GM23338 (cell line): ENCODE data around the gene SLC2A11. TPM values are rescaled to one million over a fixed set of nuclear protein-coding genes. Genes with fewer than 3 reads are reported as not detected.

ENCODE experiments used
- ATAC-seq: fragments of 200-7000 bp; cut with Tn5 transposase; 3 replicates; pipeline ENCODE4 v1.9.1; 2020
- DNase-seq: peaks from one replicate; pipeline ENCODE4 v3.0.0-alpha.2; 2015; ENCODE audit warnings: low spot score
- H2AFZ ChIP-seq: fragments of 200-600 bp; sonication (generic); 2 replicates; pipeline ENCODE4 v1.8.0; 2016; ENCODE audit warnings: antibody characterized with exemption, mild to moderate bottlenecking, moderate library complexity
- H3F3A ChIP-seq: fragments of 200-600 bp; sonication (generic); replicated peaks from 2 replicates; pipeline ENCODE4 v1.8.0; 2017; ENCODE audit warnings: antibody characterized with exemption, mixed run types, low read depth
- H3K27ac ChIP-seq: fragments of 200-600 bp; sonication (generic); 2 replicates; pipeline ENCODE4 v1.6.1; 2016; ENCODE audit warnings: low read depth
- H3K27me3 ChIP-seq: fragments of 200-600 bp; sonication (generic); 2 replicates; pipeline ENCODE4 v1.8.0; 2016; ENCODE audit warnings: mild to moderate bottlenecking, mixed run types, moderate library complexity; ENCODE audit not compliant: insufficient read depth
- H3K36me3 ChIP-seq: fragments of 200-600 bp; sonication (generic); 2 replicates; pipeline ENCODE4 v1.8.0; 2016; ENCODE audit warnings: mild to moderate bottlenecking; ENCODE audit not compliant: insufficient read depth
- H3K4me1 ChIP-seq: fragments of 200-600 bp; sonication (generic); 2 replicates; pipeline ENCODE4 v1.8.0; 2016; ENCODE audit warnings: mild to moderate bottlenecking, moderate library complexity; ENCODE audit not compliant: insufficient read depth
- H3K4me2 ChIP-seq: fragments of 200-600 bp; sonication (generic); 2 replicates; pipeline ENCODE4 v1.7.1; 2017; ENCODE audit warnings: mixed run types
- H3K4me3 ChIP-seq: fragments of 200-600 bp; sonication (generic); 2 replicates; pipeline ENCODE4 v1.6.1; 2016; ENCODE audit warnings: mixed run types
- H3K79me2 ChIP-seq: fragments of 200-600 bp; sonication (generic); replicated peaks from 2 replicates; pipeline ENCODE4 v1.8.0; 2017; ENCODE audit warnings: mild to moderate bottlenecking; ENCODE audit not compliant: insufficient read depth
- H3K9me2 ChIP-seq: fragments of 200-600 bp; sonication (generic); 2 replicates; pipeline ENCODE4 v1.8.0; 2017; ENCODE audit not compliant: insufficient read depth
- H4K20me1 ChIP-seq: fragments of 200-600 bp; sonication (generic); replicated peaks from 2 replicates; pipeline ENCODE4 v1.8.0; 2017; ENCODE audit warnings: mild to moderate bottlenecking; ENCODE audit not compliant: insufficient read depth
- H3K27ac Mint-ChIP-seq: 2 replicates; pipeline ENCODE4 v1.8.0; 2020; ENCODE audit warnings: inconsistent platforms, mild to moderate bottlenecking, moderate library complexity, mixed read lengths
- H3K27me3 Mint-ChIP-seq: 3 replicates; pipeline ENCODE4 v1.8.0; 2022; ENCODE audit warnings: low read depth, mild to moderate bottlenecking, moderate library complexity, mixed read lengths, inconsistent platforms; ENCODE audit not compliant: insufficient read depth, poor library complexity
- H3K36me3 Mint-ChIP-seq: 3 replicates; pipeline ENCODE4 v1.8.0; 2021; ENCODE audit warnings: low read depth, mild to moderate bottlenecking, inconsistent platforms, moderate library complexity, mixed read lengths
- H3K4me1 Mint-ChIP-seq: 3 replicates; pipeline ENCODE4 v1.8.0; 2020; ENCODE audit warnings: mild to moderate bottlenecking, inconsistent platforms, mixed read lengths
- H3K4me3 Mint-ChIP-seq: 3 replicates; pipeline ENCODE4 v1.8.0; 2021; ENCODE audit warnings: moderate library complexity, mild to moderate bottlenecking, inconsistent platforms, mixed read lengths
- H3K9me3 Mint-ChIP-seq: 3 replicates; pipeline ENCODE4 v1.8.0; 2020; ENCODE audit warnings: moderate library complexity, mild to moderate bottlenecking, inconsistent platforms, mixed read lengths
- CREB1 ChIP-seq: fragments of 250-450 bp; sonication (Bioruptor Pico); IDR thresholded peaks from 2 replicates; pipeline ENCODE4 v1.5.0; 2020; ENCODE audit warnings: low read depth, mild to moderate bottlenecking, moderate library complexity
- EZH2 ChIP-seq: fragments of 200-600 bp; sonication (generic); IDR thresholded peaks from one replicate; pipeline ENCODE4 v1.8.0; 2017; ENCODE audit warnings: antibody characterized with exemption, mild to moderate bottlenecking, low read depth; ENCODE audit not compliant: unreplicated experiment
- EZH2phosphoT487 ChIP-seq: fragments of 200-600 bp; sonication (generic); IDR thresholded peaks from one replicate; pipeline ENCODE4 v1.8.1; 2018; ENCODE audit warnings: antibody characterized with exemption; ENCODE audit not compliant: unreplicated experiment
- JUNB ChIP-seq: IDR thresholded peaks from one replicate; pipeline ENCODE4 v1.6.1; 2016; ENCODE audit warnings: antibody characterized with exemption; ENCODE audit not compliant: unreplicated experiment
- NANOG ChIP-seq: IDR thresholded peaks from 2 replicates; pipeline ENCODE4 v1.6.1; 2016; ENCODE audit warnings: antibody characterized with exemption, borderline replicate concordance
- POLR2AphosphoS5 ChIP-seq: IDR thresholded peaks from 2 replicates; pipeline ENCODE4 v1.6.1; 2016; ENCODE audit warnings: antibody characterized with exemption, low read depth
- STAT1 ChIP-seq: IDR thresholded peaks from one replicate; pipeline ENCODE4 v1.6.1; 2016; ENCODE audit warnings: antibody characterized with exemption; ENCODE audit not compliant: unreplicated experiment
- ZNF114 ChIP-seq: fragments of 250-450 bp; sonication (Bioruptor Pico); IDR thresholded peaks from 2 replicates; pipeline ENCODE4 v1.5.0; 2020; ENCODE audit warnings: mild to moderate bottlenecking, moderate library complexity
- ZNF331 ChIP-seq: fragments of 250-450 bp; sonication (Bioruptor Pico); IDR thresholded peaks from 2 replicates; pipeline ENCODE4 v1.5.0; 2020; ENCODE audit warnings: low read depth, mild to moderate bottlenecking, moderate library complexity
- polyA plus RNA-seq: library from polyadenylated mRNA; unstranded; fragments of >200 nt; fragmentation: Nextera tagmentation; extraction: Ambion mirVana; gene quantifications from 2 replicates; pipeline ENCODE4 v1.2.1, GENCODE V29; 2016
- total RNA-seq: library from RNA; depleted of rRNA; stranded (reverse); fragments of >200 nt; shearing (Covaris generic); gene quantifications from 2 replicates; pipeline ENCODE4 v1.2.3, GENCODE V29; 2014
- TF ChIP-seq, protein P1 (sequence below): fragments of 250-450 bp; sonication (Bioruptor Pico); IDR thresholded peaks from 2 replicates; pipeline ENCODE4 v1.5.0; 2020; ENCODE audit warnings: mild to moderate bottlenecking, moderate library complexity
- TF ChIP-seq, protein P2 (sequence below): IDR thresholded peaks from 2 replicates; pipeline ENCODE4 v1.6.1; 2016; ENCODE audit warnings: antibody characterized with exemption
- TF ChIP-seq, protein P3 (sequence below), 2 experiments: fragments of 200-600 bp in 1 of 2; sonication (generic) in 1 of 2; conservative IDR thresholded peaks; 2 replicates each; pipeline versions ENCODE4 v1.5.1 to v1.6.1; 2016 to 2017; ENCODE audit warnings: antibody characterized with exemption in 2 of 2, low read depth in 2 of 2, mild to moderate bottlenecking in 2 of 2, moderate library complexity in 1 of 2
- TF ChIP-seq, protein P4 (sequence below): IDR thresholded peaks from one replicate; pipeline ENCODE4 v1.6.1; 2018; ENCODE audit warnings: antibody characterized with exemption; ENCODE audit not compliant: unreplicated experiment

The SLC2A11 gene
- total and polyA plus RNA-seq, 2 experiments from 2014 or later = 7.1 to 21.8 TPM

DNA sequence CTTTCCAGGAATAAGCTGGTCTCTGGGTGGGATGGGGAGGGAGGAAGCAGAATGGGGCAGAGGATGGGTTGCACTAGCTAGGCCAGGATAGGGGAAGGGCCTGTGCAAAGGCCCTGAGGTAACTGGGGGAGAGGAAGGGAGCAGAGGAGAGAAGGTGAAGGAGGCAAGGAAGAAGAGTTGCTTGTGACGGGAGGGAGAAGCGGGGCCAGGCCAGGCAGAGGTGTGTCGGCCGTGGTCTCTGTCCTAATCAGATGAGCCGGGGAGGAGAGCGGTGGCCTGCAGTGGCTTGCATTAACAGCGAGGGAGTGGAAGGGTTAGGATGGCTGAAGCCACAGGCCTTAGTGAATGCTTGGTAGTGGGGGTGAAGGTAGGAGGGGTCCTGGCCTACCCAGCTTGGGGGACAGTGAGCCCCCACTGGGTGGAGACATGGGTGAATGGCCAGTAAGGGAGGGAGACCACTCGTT, 12.9 kb upstream of the SLC2A11 start:
- Mint-ChIP-seq H3K4me3 (no peak overlapping the region), H3K4me1 (peaks cover 37% of the 10 kb centered on the region)
- no peak overlapping the region for H3K27ac ChIP-seq

More for the DNA sequence above, 12.9 kb upstream of the SLC2A11 start:
- Histone ChIP-seq H2AFZ (no peak overlapping the region), H4K20me1 (no peaks in the 10 kb centered on the region), H3K4me3 (no peak overlapping the region), H3F3A (peaks cover 10% of the 10 kb centered on the region; the same call in 1 of the 2 replicates), H3K36me3 (no peaks in the 10 kb centered on the region), H3K4me1 (peaks cover 34% of the 10 kb centered on the region), H3K27me3 (no peaks in the 10 kb centered on the region), H3K79me2 (no peaks in the 10 kb centered on the region), H3K9me2 (no peaks in the 10 kb centered on the region), H3K4me2 (no peak overlapping the region)
- Mint-ChIP-seq H3K9me3 (no peaks in the 10 kb centered on the region), H3K27ac (no peak overlapping the region), H3K27me3 (peaks cover 40% of the 10 kb centered on the region), H3K36me3 (no peaks in the 10 kb centered on the region; the same call in 2 of the 3 replicates)
- DNase-seq = no peak
- no peak for ATAC-seq
- TF ChIP-seq NANOG = no peak
- TF ChIP-seq EZH2 = no peak
- TF ChIP-seq, protein P1, sequence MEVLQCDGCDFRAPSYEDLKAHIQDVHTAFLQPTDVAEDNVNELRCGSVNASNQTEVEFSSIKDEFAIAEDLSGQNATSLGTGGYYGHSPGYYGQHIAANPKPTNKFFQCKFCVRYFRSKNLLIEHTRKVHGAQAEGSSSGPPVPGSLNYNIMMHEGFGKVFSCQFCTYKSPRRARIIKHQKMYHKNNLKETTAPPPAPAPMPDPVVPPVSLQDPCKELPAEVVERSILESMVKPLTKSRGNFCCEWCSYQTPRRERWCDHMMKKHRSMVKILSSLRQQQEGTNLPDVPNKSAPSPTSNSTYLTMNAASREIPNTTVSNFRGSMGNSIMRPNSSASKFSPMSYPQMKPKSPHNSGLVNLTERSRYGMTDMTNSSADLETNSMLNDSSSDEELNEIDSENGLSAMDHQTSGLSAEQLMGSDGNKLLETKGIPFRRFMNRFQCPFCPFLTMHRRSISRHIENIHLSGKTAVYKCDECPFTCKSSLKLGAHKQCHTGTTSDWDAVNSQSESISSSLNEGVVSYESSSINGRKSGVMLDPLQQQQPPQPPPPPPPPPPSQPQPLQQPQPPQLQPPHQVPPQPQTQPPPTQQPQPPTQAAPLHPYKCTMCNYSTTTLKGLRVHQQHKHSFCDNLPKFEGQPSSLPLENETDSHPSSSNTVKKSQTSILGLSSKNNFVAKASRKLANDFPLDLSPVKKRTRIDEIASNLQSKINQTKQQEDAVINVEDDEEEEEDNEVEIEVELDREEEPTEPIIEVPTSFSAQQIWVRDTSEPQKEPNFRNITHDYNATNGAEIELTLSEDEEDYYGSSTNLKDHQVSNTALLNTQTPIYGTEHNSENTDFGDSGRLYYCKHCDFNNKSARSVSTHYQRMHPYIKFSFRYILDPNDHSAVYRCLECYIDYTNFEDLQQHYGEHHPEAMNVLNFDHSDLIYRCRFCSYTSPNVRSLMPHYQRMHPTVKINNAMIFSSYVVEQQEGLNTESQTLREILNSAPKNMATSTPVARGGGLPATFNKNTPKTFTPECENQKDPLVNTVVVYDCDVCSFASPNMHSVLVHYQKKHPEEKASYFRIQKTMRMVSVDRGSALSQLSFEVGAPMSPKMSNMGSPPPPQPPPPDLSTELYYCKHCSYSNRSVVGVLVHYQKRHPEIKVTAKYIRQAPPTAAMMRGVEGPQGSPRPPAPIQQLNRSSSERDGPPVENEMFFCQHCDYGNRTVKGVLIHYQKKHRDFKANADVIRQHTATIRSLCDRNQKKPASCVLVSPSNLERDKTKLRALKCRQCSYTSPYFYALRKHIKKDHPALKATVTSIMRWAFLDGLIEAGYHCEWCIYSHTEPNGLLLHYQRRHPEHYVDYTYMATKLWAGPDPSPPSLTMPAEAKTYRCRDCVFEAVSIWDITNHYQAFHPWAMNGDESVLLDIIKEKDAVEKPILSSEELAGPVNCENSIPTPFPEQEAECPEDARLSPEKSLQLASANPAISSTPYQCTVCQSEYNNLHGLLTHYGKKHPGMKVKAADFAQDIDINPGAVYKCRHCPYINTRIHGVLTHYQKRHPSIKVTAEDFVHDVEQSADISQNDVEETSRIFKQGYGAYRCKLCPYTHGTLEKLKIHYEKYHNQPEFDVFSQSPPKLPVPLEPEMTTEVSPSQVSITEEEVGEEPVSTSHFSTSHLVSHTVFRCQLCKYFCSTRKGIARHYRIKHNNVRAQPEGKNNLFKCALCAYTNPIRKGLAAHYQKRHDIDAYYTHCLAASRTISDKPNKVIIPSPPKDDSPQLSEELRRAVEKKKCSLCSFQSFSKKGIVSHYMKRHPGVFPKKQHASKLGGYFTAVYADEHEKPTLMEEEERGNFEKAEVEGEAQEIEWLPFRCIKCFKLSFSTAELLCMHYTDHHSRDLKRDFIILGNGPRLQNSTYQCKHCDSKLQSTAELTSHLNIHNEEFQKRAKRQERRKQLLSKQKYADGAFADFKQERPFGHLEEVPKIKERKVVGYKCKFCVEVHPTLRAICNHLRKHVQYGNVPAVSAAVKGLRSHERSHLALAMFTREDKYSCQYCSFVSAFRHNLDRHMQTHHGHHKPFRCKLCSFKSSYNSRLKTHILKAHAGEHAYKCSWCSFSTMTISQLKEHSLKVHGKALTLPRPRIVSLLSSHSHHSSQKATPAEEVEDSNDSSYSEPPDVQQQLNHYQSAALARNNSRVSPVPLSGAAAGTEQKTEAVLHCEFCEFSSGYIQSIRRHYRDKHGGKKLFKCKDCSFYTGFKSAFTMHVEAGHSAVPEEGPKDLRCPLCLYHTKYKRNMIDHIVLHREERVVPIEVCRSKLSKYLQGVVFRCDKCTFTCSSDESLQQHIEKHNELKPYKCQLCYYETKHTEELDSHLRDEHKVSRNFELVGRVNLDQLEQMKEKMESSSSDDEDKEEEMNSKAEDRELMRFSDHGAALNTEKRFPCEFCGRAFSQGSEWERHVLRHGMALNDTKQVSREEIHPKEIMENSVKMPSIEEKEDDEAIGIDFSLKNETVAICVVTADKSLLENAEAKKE (CRISPR knock-in tag) = no peak
- TF ChIP-seq CREB1 (CRISPR knock-in tag) = no peak
- no peak for TF ChIP-seq JUNB
- no peak for TF ChIP-seq ZNF114 (CRISPR knock-in tag)
- no peak for TF ChIP-seq STAT1
- TF ChIP-seq POLR2AphosphoS5 = no peak
- TF ChIP-seq EZH2phosphoT487 = no peak
- no peak for TF ChIP-seq ZNF331 (CRISPR knock-in tag)
- TF ChIP-seq, protein P2, sequence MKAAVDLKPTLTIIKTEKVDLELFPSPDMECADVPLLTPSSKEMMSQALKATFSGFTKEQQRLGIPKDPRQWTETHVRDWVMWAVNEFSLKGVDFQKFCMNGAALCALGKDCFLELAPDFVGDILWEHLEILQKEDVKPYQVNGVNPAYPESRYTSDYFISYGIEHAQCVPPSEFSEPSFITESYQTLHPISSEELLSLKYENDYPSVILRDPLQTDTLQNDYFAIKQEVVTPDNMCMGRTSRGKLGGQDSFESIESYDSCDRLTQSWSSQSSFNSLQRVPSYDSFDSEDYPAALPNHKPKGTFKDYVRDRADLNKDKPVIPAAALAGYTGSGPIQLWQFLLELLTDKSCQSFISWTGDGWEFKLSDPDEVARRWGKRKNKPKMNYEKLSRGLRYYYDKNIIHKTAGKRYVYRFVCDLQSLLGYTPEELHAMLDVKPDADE = no peak
- TF ChIP-seq, protein P3, sequence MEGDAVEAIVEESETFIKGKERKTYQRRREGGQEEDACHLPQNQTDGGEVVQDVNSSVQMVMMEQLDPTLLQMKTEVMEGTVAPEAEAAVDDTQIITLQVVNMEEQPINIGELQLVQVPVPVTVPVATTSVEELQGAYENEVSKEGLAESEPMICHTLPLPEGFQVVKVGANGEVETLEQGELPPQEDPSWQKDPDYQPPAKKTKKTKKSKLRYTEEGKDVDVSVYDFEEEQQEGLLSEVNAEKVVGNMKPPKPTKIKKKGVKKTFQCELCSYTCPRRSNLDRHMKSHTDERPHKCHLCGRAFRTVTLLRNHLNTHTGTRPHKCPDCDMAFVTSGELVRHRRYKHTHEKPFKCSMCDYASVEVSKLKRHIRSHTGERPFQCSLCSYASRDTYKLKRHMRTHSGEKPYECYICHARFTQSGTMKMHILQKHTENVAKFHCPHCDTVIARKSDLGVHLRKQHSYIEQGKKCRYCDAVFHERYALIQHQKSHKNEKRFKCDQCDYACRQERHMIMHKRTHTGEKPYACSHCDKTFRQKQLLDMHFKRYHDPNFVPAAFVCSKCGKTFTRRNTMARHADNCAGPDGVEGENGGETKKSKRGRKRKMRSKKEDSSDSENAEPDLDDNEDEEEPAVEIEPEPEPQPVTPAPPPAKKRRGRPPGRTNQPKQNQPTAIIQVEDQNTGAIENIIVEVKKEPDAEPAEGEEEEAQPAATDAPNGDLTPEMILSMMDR (conservative IDR thresholded peaks at IDR 0.05; ENCODE audit: low read depth in 2 of 2) = no peak
- TF ChIP-seq, protein P4, sequence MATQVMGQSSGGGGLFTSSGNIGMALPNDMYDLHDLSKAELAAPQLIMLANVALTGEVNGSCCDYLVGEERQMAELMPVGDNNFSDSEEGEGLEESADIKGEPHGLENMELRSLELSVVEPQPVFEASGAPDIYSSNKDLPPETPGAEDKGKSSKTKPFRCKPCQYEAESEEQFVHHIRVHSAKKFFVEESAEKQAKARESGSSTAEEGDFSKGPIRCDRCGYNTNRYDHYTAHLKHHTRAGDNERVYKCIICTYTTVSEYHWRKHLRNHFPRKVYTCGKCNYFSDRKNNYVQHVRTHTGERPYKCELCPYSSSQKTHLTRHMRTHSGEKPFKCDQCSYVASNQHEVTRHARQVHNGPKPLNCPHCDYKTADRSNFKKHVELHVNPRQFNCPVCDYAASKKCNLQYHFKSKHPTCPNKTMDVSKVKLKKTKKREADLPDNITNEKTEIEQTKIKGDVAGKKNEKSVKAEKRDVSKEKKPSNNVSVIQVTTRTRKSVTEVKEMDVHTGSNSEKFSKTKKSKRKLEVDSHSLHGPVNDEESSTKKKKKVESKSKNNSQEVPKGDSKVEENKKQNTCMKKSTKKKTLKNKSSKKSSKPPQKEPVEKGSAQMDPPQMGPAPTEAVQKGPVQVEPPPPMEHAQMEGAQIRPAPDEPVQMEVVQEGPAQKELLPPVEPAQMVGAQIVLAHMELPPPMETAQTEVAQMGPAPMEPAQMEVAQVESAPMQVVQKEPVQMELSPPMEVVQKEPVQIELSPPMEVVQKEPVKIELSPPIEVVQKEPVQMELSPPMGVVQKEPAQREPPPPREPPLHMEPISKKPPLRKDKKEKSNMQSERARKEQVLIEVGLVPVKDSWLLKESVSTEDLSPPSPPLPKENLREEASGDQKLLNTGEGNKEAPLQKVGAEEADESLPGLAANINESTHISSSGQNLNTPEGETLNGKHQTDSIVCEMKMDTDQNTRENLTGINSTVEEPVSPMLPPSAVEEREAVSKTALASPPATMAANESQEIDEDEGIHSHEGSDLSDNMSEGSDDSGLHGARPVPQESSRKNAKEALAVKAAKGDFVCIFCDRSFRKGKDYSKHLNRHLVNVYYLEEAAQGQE = no peak
